ENCODE data around the gene GPATCH4.
A peak's percentile ranks its signal among the peaks of the same experiment; 100 is the strongest.

GPATCH4 gene

GRCh38 chr1:156577550-156577949, 23.7 kb downstream of the GPATCH4 start:
- Histone ChIP-seq H3K36me3 (ENCODE audit: control insufficient read depth, insufficient read depth, low read length) (no peaks in the 10 kb centered on the region), H3K27me3 (replicated peaks; ENCODE audit: control insufficient read depth, insufficient read depth, low read length) (no peaks in the 10 kb centered on the region; the same call in 1 of the 2 replicates), H3K4me3 (replicated peaks; ENCODE audit: low read depth, low read length) (no peak overlapping the region)
- no peak for DNase-seq (ENCODE audit: extremely low read depth, insufficient read length)
- no peak for TF ChIP-seq CTCF (IDR thresholded peaks at IDR 0.05; ENCODE audit: insufficient read depth, low read length, poor library complexity, severe bottlenecking)

- no peak overlapping the region for H3K4me3 ChIP-seq (replicated peaks; ENCODE audit: low read depth, low read length)
- TF ChIP-seq CTCF (IDR thresholded peaks at IDR 0.05; ENCODE audit: insufficient read depth, low read length, poor library complexity, severe bottlenecking), result no peak
- DNase-seq (ENCODE audit: extremely low read depth, insufficient read length), result no peak
- H3K36me3 ChIP-seq (ENCODE audit: control insufficient read depth, insufficient read depth, low read length), result no peaks in the 10 kb centered on the region
- no peaks in the 10 kb centered on the region; the same call in 1 of the 2 replicates for H3K27me3 ChIP-seq (replicated peaks; ENCODE audit: control insufficient read depth, insufficient read depth, low read length)
Measured at GRCh38 chr1:156574039-156574633, 27.1 kb downstream of the GPATCH4 start.

GRCh38 chr1:156572663-156573018, 28.6 kb downstream of the GPATCH4 start:
- Histone ChIP-seq H3K4me3 (replicated peaks; ENCODE audit: low read depth, low read length) (peak overlapping the region; percentile 74), H3K27me3 (replicated peaks; ENCODE audit: control insufficient read depth, insufficient read depth, low read length) (no peaks in the 10 kb centered on the region; the same call in 1 of the 2 replicates), H3K36me3 (ENCODE audit: control insufficient read depth, insufficient read depth, low read length) (no peaks in the 10 kb centered on the region)
- TF ChIP-seq CTCF (IDR thresholded peaks at IDR 0.05; ENCODE audit: insufficient read depth, low read length, poor library complexity, severe bottlenecking), result no peak
- no peak for DNase-seq (ENCODE audit: extremely low read depth, insufficient read length)

GRCh38 chr1:156571919-156572662, 29.2 kb downstream of the GPATCH4 start, which contains the start of gene IQGAP3:
IQGAP3 (minus strand) TSS chr1:156572565; CDS start chr1:156572529, 36 bp downstream.
- TF ChIP-seq CTCF (IDR thresholded peaks at IDR 0.05; ENCODE audit: insufficient read depth, low read length, poor library complexity, severe bottlenecking), result no peak
- DNase-seq (ENCODE audit: extremely low read depth, insufficient read length), result peak; percentile 75
- Histone ChIP-seq H3K36me3 (ENCODE audit: control insufficient read depth, insufficient read depth, low read length) (no peaks in the 10 kb centered on the region), H3K4me3 (replicated peaks; ENCODE audit: low read depth, low read length) (peak within 1 kb of the TSS; percentile 74), H3K27me3 (replicated peaks; ENCODE audit: control insufficient read depth, insufficient read depth, low read length) (no peaks in the 10 kb centered on the region; the same call in 1 of the 2 replicates)

GRCh38 chr1:156571261-156571852, 29.9 kb downstream of the GPATCH4 start:
- no peak for DNase-seq (ENCODE audit: extremely low read depth, insufficient read length)
- no peaks in the 10 kb centered on the region; the same call in 1 of the 2 replicates for H3K27me3 ChIP-seq (replicated peaks; ENCODE audit: control insufficient read depth, insufficient read depth, low read length)
- H3K36me3 ChIP-seq (ENCODE audit: control insufficient read depth, insufficient read depth, low read length), result no peaks in the 10 kb centered on the region; the same call in 1 of the 2 replicates
- peak overlapping the region; percentile 74 for H3K4me3 ChIP-seq (replicated peaks; ENCODE audit: low read depth, low read length)
- no peak for TF ChIP-seq CTCF (IDR thresholded peaks at IDR 0.05; ENCODE audit: insufficient read depth, low read length, poor library complexity, severe bottlenecking)
